ENCODE measurements around the gene PDE3B.
"Not testable (repeated sequence)": the region's sequence is repeated elsewhere in the genome, so short reads cannot be mapped to it uniquely, and the experiment has no call there.

Gene PDE3B

GRCh38 chr11:14819596-14819995, 176.0 kb downstream of the PDE3B start:
- FAIRE-seq = no peak

DNA sequence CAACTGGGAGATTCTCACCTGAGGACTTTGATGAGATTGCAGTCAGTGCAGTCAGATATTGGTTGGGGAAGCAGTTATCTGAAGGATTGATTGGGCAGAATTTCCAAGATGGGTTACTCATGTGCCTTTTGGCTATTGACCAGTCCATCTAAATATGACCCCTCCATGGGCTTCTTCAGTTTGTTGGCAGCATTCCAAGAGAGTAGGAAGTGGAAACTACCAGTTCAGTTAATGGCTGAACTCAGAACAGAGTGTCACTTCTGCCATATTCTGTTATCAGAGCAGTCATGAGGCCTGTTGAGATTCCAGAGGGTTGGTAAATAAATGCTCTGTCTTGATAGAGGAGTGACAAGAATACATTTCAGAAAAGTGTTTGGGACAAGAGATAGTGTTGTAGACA, 177.4 kb downstream of the PDE3B start:
- FAIRE-seq = no peak

DNA sequence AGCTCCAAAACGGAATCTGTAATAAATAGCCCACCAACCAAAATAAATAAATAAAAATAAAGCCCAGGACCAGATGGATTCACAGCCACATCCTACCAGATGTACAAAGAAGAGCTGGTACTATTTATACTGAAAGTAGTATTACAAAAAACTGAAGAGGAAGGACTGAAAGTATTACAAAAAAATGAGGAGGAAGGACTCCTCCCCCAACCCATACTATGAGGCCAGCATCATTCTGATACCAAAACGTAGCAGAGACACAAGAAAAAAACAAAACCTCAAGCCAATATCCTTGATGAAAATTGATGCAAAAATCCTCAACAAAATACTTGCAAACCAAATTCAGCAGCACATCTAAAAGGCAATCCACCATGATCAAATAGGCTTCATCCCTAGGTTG, 183.0 kb downstream of the PDE3B start:
- FAIRE-seq = no peak

GRCh38 chr11:14835496-14836492, 192.2 kb downstream of the PDE3B start:
- FAIRE-seq = no peak

DNA sequence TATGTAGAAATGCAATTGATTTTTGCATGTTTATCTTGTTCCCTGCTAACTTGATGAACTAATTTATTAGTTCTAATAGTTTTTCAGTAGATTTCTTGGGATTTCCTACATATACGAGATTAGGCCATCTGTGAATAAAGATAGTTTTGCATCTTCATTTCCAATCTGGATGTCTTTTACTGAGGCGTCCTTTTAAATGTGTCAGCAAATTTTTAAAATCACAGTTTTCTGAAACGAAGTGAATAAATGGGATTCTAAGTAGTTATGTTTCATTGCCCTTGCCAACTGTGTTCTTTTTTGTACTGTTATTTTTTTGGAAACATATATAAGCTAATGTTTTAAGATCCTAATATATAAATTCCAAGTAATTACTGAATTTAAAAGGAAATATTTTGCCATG, 198.4 kb downstream of the PDE3B start:
- no peak for FAIRE-seq

DNA sequence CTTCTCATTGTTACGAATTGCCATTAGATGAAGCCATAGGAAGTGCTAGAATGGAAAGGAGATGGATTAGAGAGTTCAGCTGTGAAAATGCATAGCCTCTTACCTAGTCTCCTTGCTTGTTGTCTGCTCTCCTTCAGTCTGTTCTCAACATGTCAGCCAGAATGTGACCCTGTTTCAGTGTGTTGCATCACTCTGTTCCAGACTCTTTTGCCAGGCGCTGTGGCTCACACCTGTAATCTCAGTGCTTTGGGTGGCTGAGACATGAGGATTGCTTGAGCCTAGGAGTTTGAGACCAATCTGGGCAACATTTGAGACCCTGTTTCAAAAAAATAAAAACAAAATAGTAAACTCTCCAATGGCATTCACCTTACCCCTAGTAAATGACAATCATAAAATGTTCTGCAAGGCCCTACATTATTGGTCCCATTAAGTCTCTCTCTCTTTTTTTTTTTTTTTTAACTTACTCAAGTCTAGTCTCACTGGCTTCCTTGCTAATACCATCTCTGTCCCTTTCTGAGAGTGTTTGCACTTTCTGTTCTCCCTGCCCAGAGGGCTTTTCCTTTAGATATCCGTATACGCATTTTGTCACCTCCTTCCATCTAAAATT, 209.1 kb downstream of the PDE3B start:
- no peak for FAIRE-seq

- no peak for FAIRE-seq
Observed at GRCh38 chr11:14854057-14854456, 210.5 kb downstream of the PDE3B start.

GRCh38 chr11:14855890-14856289, 212.3 kb downstream of the PDE3B start:
- FAIRE-seq = no peak

DNA sequence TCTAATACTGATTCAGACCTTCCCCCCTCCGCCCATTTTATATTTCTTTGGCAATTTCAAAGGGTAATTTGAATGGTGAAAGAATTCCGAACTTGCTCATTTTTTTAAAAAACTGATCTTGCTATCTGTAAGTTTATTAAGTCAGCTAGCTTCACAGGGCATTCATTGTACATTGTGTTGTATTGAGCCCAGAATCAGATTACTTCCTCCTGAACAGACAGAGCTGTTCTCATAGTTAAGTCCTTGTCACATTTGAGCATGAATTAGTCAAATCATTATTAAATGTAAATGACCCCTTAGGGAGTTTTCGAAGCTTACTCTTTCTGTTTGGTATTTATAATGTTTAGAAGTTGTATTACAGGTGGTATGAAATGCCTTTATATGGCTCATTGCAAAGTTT, 214.0 kb downstream of the PDE3B start:
- FAIRE-seq = no peak

DNA sequence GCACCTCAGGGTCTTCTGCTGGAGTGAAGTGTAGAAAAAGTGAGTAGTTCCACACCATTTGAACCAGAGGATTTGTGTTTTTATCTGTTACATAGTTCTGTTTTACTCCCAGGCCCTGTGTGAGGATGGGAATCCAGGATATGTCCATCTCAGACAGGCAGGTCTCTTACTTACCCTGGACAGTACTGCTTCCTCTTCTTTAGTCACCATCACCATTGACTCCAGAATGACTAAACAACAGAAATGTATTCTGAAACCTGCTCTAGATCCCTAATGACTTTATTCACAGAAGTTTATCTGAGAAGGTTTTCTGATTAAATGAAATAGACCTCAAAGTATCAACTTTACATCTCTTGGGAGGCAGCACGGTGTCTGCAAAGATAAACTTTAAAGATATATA, 214.8 kb downstream of the PDE3B start:
- FAIRE-seq = no peak

DNA sequence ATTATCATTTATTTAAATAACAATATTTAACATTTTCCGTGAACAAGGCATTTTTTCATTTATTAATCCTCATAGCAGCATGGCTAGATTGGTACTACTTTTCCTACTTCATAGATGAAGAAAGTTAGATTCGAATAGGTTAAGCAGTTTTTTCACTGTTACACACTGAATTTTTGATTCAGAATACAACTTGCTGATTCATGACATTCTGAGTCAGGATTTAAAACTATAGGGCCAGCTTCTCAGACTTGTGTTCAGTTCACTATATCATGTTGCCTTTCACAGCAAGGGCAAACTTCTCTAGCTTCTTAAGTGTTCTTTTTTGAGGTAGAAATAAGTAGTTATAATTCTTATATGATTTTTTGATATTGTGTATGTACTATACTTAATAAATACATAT, 216.9 kb downstream of the PDE3B start:
- no peak for FAIRE-seq

DNA sequence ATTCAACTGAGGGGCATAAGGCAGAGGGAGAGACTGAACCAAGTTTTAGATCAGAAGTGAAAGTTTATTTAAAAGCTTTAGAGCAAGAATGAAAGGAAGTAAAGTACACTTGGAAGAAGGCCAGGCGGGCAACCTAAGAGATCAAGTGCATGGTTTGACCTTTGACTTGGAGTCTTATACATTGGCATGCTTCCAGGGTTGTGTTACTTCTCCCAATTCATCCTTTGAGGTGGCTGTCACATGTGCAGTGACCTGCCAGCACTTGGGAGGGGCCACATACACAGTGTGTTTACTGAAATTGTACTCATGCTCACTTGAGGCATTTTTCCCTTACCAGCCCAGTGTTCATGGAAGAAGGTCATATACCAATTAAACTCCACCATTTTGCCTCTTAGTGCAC, 218.1 kb downstream of the PDE3B start:
- FAIRE-seq = no peak

DNA sequence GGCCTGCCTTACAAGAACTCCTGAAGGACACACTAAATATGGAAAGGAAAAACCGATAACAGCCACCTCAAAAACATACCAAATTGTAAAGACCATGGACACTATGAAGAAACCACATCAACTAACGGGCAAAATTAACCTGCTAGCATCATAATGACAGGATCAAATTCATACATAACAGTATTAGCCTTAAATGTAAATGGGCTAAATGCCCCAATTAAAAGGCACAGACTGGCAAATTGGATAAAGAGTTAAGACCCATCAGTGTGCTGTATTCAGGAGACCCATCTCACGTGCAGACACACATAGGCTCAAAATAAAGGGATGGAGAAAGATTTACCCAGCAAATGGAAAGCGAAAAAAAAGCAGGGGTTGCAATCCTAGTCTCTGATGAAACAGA, 220.2 kb downstream of the PDE3B start:
- not testable (repeated sequence) for FAIRE-seq

DNA sequence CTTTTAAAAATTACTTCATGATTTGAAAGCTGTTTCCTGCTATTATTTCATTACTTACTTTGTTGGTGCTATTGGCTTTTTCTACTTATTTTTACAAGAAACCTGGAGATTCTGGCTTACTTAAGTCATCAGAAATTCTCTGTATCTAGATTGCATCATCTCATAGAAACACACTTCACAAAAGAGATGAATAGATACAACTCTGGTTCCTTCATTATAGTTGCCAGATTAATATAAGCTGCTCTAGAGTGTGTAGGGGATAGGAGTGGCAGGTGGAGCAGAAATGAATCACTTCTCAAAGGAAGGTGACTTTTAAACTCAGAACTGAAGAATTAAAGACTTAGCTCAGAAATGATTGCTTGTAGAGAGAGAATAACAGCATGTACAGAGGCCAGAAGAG, 228.4 kb downstream of the PDE3B start:
- no peak for FAIRE-seq

DNA sequence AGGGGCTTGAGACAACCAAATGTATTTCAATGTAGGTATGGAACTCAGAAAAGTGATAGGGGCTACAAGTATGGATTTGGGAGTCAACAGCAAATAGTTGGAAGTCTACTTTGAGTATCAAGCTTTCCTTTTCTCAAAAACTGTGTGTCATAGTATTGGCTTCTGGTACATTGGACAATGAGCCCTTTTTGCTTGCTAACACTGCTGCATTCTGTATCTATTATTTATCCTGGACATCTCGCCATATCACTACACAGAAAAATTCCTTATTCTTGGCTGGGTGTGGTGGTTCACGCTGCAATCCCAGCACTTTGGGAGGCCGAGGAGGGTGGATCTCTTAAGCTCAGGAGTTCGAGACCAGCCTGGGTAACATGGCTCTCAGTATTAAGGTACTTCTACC, 230.0 kb downstream of the PDE3B start:
- no peak for FAIRE-seq

DNA sequence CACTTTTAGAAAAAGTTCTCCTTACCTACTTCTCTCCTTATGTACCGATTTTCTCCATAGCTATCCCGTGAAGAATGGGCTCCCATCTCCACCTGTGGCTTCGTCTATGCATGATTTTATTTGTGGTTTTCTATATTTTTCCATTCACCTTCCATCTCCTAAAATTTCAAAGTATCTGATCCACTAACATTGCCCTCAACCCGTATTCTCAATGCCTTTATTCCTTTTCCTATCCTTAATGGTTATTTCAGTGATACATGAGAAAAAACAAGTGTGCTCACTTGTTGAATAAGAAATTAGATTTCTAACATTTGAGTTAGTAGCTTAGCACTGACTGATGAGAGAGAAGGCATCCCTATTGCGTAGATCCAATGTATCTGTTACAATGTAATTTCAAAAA, 231.6 kb downstream of the PDE3B start:
- no peak for FAIRE-seq

GRCh38 chr11:14881576-14882193, 238.1 kb downstream of the PDE3B start:
- no peak for FAIRE-seq

DNA sequence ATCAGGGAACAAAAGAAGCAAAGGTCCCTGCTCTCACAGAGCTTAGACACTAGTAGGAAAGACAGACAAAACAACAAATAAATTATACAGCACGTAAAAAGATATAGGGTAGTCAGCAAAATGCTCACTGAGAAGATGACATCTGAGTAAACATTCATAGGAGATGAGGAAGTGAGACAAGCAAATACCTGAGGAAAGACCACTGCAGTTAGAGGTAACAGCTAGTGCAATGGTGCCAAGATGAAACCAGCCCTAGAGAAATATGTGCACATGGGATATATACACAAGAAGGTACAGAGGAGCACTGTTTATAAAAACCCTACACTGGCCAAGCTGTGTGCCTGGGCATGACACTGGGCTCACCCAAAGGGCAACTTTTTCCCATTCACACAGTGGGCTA, 238.6 kb downstream of the PDE3B start:
- FAIRE-seq = no peak

GRCh38 chr11:14883683-14884082, 240.1 kb downstream of the PDE3B start:
- not testable (repeated sequence) for FAIRE-seq

- FAIRE-seq = no peak
Observed at GRCh38 chr11:14884667-14885273, 241.2 kb downstream of the PDE3B start.

GRCh38 chr11:14886513-14886912, 242.9 kb downstream of the PDE3B start:
- no peak for FAIRE-seq

DNA sequence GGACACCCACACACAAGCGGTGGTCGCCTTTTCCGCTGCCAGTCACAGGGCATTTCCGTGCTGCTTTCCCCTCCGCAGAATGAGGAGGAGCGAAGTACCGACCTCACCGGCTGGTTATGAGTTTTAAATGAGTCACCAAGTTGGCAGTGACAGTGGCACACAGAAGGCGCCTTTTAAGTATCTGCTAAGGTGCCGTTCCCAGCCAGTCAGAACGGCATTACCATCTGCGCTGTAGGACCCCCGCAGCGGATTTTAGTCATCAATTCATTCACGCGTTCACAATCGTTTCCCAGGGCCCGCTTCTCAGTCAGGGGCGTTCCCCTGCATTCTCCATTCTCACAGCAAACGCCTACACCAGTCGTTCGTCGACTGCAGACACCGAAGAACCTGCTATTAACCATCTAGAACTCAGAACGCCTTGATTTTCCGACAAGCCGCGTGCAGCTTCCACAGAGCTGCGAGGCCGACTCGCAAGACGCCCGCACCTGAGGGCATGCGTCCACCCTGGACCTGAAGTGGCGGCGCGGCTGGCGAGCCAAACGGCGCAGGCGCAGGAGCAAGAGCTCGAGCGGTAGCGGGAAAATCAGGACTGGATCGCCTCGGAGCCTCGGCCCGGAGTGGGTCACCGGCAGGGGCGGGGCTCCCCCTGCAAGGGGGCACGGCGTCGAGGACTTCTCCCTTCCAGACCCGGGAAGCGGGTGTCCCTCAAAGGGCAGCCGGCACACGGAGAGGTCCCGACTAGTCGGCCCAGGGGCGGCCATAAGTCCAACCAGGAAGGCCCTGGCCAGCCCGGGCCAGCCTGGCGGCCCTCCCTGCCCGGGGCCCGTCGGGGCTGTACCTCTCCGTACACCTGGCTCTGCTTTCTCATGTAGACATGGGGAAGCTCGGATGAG, 247.8 kb downstream of the PDE3B start:
- FAIRE-seq = no peak
